Measurements from ENCODE around the gene JMJD1C. TPM values are rescaled to one million over a fixed set of nuclear protein-coding genes. Genes with fewer than 3 reads are reported as not detected.
"Not testable (repeated sequence)": the region's sequence is repeated elsewhere in the genome, so short reads cannot be mapped to it uniquely, and the experiment has no call there.

JMJD1C gene
- total RNA-seq, 2 experiments from 2014 or later = 57.4 to 62.2 TPM

- no peaks in the 10 kb centered on the region for H3K4me1 Mint-ChIP-seq
- POLR2A ChIA-PET = no interaction called here
- peaks cover 11% of the 10 kb centered on the region for H3K36me3 Mint-ChIP-seq (ENCODE audit: low read depth)
- DNase-seq = no peak
- no peaks in the 10 kb centered on the region for H3K27me3 Mint-ChIP-seq
- CTCF ChIA-PET = no interaction called here
- no peak overlapping the region for H3K4me3 Mint-ChIP-seq
- H3K9me3 Mint-ChIP-seq = no peaks in the 10 kb centered on the region
- no peak overlapping the region for H3K27ac Mint-ChIP-seq
Observed at GRCh38 chr10:63497321-63497720, 31.5 kb upstream of the JMJD1C start.

- Mint-ChIP-seq H3K27me3 (no peaks in the 10 kb centered on the region), H3K9me3 (peaks cover 2% of the 10 kb centered on the region), H3K4me3 (no peak overlapping the region), H3K27ac (no peak overlapping the region), H3K36me3 (ENCODE audit: low read depth) (peaks cover 13% of the 10 kb centered on the region), H3K4me1 (peaks cover 2% of the 10 kb centered on the region)
- POLR2A ChIA-PET = no interaction called here
- no peak for DNase-seq
- CTCF ChIA-PET = no interaction called here
Observed at GRCh38 chr10:63496561-63496960, 30.8 kb upstream of the JMJD1C start.

GRCh38 chr10:63494951-63495350, 29.2 kb upstream of the JMJD1C start:
- POLR2A ChIA-PET = interaction anchor here (0.6 kb wide), 1 partner anchor 44 kb away, joined by 6 read pairs; no protein-coding TSS in a partner anchor
- DNase-seq = no peak
- Mint-ChIP-seq H3K36me3 (ENCODE audit: low read depth) (peaks cover 13% of the 10 kb centered on the region), H3K9me3 (peaks cover 2% of the 10 kb centered on the region), H3K4me3 (no peak overlapping the region), H3K4me1 (peaks cover 2% of the 10 kb centered on the region), H3K27ac (no peak overlapping the region), H3K27me3 (no peaks in the 10 kb centered on the region)
- CTCF ChIA-PET = no interaction called here

- Mint-ChIP-seq H3K4me1 (peaks cover 2% of the 10 kb centered on the region), H3K27ac (no peak overlapping the region), H3K9me3 (peaks cover 2% of the 10 kb centered on the region), H3K36me3 (ENCODE audit: low read depth) (peaks cover 13% of the 10 kb centered on the region), H3K4me3 (no peak overlapping the region), H3K27me3 (no peaks in the 10 kb centered on the region)
- POLR2A ChIA-PET = no interaction called here
- CTCF ChIA-PET = no interaction called here
- DNase-seq = no peak
Observed at GRCh38 chr10:63493004-63493403, 27.2 kb upstream of the JMJD1C start.

- POLR2A ChIA-PET, H3K27me3 Mint-ChIP-seq, H3K4me1 Mint-ChIP-seq, DNase-seq, H3K9me3 Mint-ChIP-seq, H3K4me3 Mint-ChIP-seq, H3K27ac Mint-ChIP-seq, CTCF ChIA-PET: not testable (repeated sequence)
- H3K36me3 Mint-ChIP-seq (ENCODE audit: low read depth) = peaks cover 11% of the 10 kb centered on the region
Observed at GRCh38 chr10:63492317-63492690, 26.5 kb upstream of the JMJD1C start.

- POLR2A ChIA-PET = no interaction called here
- Mint-ChIP-seq H3K4me1 (peaks cover 2% of the 10 kb centered on the region), H3K36me3 (ENCODE audit: low read depth) (peaks cover 9% of the 10 kb centered on the region)
Observed at GRCh38 chr10:63491588-63492316, 26.0 kb upstream of the JMJD1C start.

GRCh38 chr10:63489838-63490237, 24.1 kb upstream of the JMJD1C start:
- Mint-ChIP-seq H3K27ac (no peak overlapping the region), H3K36me3 (ENCODE audit: low read depth) (peaks cover 2% of the 10 kb centered on the region), H3K9me3 (peaks cover 2% of the 10 kb centered on the region), H3K4me1 (peaks cover 2% of the 10 kb centered on the region), H3K27me3 (no peaks in the 10 kb centered on the region), H3K4me3 (no peak overlapping the region)
- DNase-seq = no peak
- POLR2A ChIA-PET = no interaction called here
- CTCF ChIA-PET = interaction anchor here (0.6 kb wide), 1 partner anchor 45 kb away, joined by 3 read pairs; no protein-coding TSS in a partner anchor

More at GRCh38 chr10:63491588-63492316, 26.0 kb upstream of the JMJD1C start:
- no peak for DNase-seq
- no peak overlapping the region for H3K27ac Mint-ChIP-seq
- CTCF ChIA-PET = interaction anchor here (1.2 kb wide), 1 partner anchor 13 kb away, joined by 3 read pairs; no protein-coding TSS in a partner anchor
- H3K4me3 Mint-ChIP-seq = no peak overlapping the region
- no peaks in the 10 kb centered on the region for H3K27me3 Mint-ChIP-seq
- H3K9me3 Mint-ChIP-seq = peaks cover 2% of the 10 kb centered on the region

- CTCF ChIA-PET = no interaction called here
- no peak overlapping the region for H3K27ac Mint-ChIP-seq
- H3K27me3 Mint-ChIP-seq = no peaks in the 10 kb centered on the region
- H3K9me3 Mint-ChIP-seq = peaks cover 2% of the 10 kb centered on the region
- no peak for DNase-seq
- peaks cover 4% of the 10 kb centered on the region for H3K36me3 Mint-ChIP-seq (ENCODE audit: low read depth)
- peaks cover 2% of the 10 kb centered on the region for H3K4me1 Mint-ChIP-seq
- H3K4me3 Mint-ChIP-seq = no peak overlapping the region
- POLR2A ChIA-PET = no interaction called here
Observed at GRCh38 chr10:63487990-63488389, 22.2 kb upstream of the JMJD1C start.

- no peak for DNase-seq
- ChIA-PET POLR2A (no interaction called here), CTCF (no interaction called here)
- no peak overlapping the region for H3K4me3 Mint-ChIP-seq
- H3K36me3 Mint-ChIP-seq (ENCODE audit: low read depth) = peaks cover 2% of the 10 kb centered on the region
- no peaks in the 10 kb centered on the region for H3K27me3 Mint-ChIP-seq
- H3K4me1 Mint-ChIP-seq = peaks cover 6% of the 10 kb centered on the region
- H3K27ac Mint-ChIP-seq = no peak overlapping the region
- no peaks in the 10 kb centered on the region for H3K9me3 Mint-ChIP-seq
Observed at GRCh38 chr10:63483983-63484382, 18.2 kb upstream of the JMJD1C start.

GRCh38 chr10:63481815-63482421, 16.1 kb upstream of the JMJD1C start:
- ChIA-PET CTCF (interaction anchor here (1.1 kb wide), 1 partner anchor 23 kb away, joined by 4 read pairs; no protein-coding TSS in a partner anchor), POLR2A (no interaction called here)
- DNase-seq = no peak
- Mint-ChIP-seq H3K9me3 (no peaks in the 10 kb centered on the region), H3K4me3 (no peak overlapping the region), H3K4me1 (peaks cover 6% of the 10 kb centered on the region), H3K36me3 (ENCODE audit: low read depth) (peaks cover 2% of the 10 kb centered on the region), H3K27me3 (no peaks in the 10 kb centered on the region), H3K27ac (no peak overlapping the region)

- H3K27ac Mint-ChIP-seq = no peak overlapping the region
- no peak for DNase-seq
- peaks cover 11% of the 10 kb centered on the region for H3K4me1 Mint-ChIP-seq
- H3K9me3 Mint-ChIP-seq = no peaks in the 10 kb centered on the region
- no peaks in the 10 kb centered on the region for H3K27me3 Mint-ChIP-seq
- POLR2A ChIA-PET = interaction anchor here (0.6 kb wide), 1 partner anchor 45 kb away, joined by 3 read pairs; no protein-coding TSS in a partner anchor
- H3K36me3 Mint-ChIP-seq (ENCODE audit: low read depth) = peaks cover 5% of the 10 kb centered on the region
- CTCF ChIA-PET = interaction anchor here (0.6 kb wide), 2 partner anchors 46 to 172 kb away, joined by 3 to 5 read pairs; no protein-coding TSS in a partner anchor
- H3K4me3 Mint-ChIP-seq = no peak overlapping the region
Observed at GRCh38 chr10:63480237-63480636, 14.5 kb upstream of the JMJD1C start.

GRCh38 chr10:63478564-63478963, 12.8 kb upstream of the JMJD1C start:
- Mint-ChIP-seq H3K27me3 (no peaks in the 10 kb centered on the region), H3K9me3 (no peaks in the 10 kb centered on the region), H3K4me3 (no peak overlapping the region), H3K36me3 (ENCODE audit: low read depth) (peaks cover 5% of the 10 kb centered on the region), H3K27ac (no peak overlapping the region), H3K4me1 (peaks cover 12% of the 10 kb centered on the region)
- no peak for DNase-seq
- ChIA-PET POLR2A (no interaction called here), CTCF (interaction anchor here (1.0 to 1.3 kb wide), 2 partner anchors 13 to 24 kb away, joined by 3 to 6 read pairs; no protein-coding TSS in a partner anchor)

- Mint-ChIP-seq H3K9me3 (no peaks in the 10 kb centered on the region), H3K36me3 (ENCODE audit: low read depth) (peaks cover 3% of the 10 kb centered on the region), H3K27me3 (no peaks in the 10 kb centered on the region), H3K4me3 (no peak overlapping the region), H3K4me1 (peaks cover 12% of the 10 kb centered on the region), H3K27ac (no peak overlapping the region)
- POLR2A ChIA-PET = no interaction called here
- no peak for DNase-seq
- CTCF ChIA-PET = no interaction called here
Observed at GRCh38 chr10:63477927-63478326, 12.2 kb upstream of the JMJD1C start.

Data from activated CD4-positive, alpha-beta T cell treated with anti-CD3 and anti-CD28 coated beads, Interleukin-2, amount 10 ng/mL, durations not matched to agents 7 days and 5 days (primary cell).